HEK293T (cell line): ENCODE measurements around the gene SH3BP2.

Experiments
- CTCF ChIA-PET: fragments of 350-600 bp; formaldehyde crosslinking; extraction: SDS; loops from one replicate; lab custom pipeline; 2021; ENCODE audit warnings: antibody characterized with exemption, inconsistent platforms; lab: Yijun Ruan, JAX
- POLR2A ChIA-PET: fragments of 350-600 bp; formaldehyde crosslinking; extraction: SDS; loops from one replicate; lab custom pipeline; 2020; ENCODE audit warnings: antibody characterized with exemption, inconsistent platforms; lab: Yijun Ruan, JAX
- DNase-seq: peaks from one replicate; pipeline ENCODE4 v3.0.0; 2012; ENCODE audit warnings: mixed read lengths; ENCODE audit errors: extremely low spot score
- ARNT ChIP-seq: fragments of 450-650 bp; IDR thresholded peaks from 2 replicates; pipeline ENCODE4 v1.6.1; 2017; ENCODE audit warnings: mild to moderate bottlenecking
- BHLHE40 ChIP-seq: fragments of 450-650 bp; IDR thresholded peaks from 2 replicates; pipeline ENCODE4 v1.6.1; 2016; ENCODE audit warnings: mild to moderate bottlenecking, moderate library complexity, borderline replicate concordance
- CTBP1 ChIP-seq: fragments of 450-650 bp; IDR thresholded peaks from 2 replicates; pipeline ENCODE4 v1.6.1; 2016; ENCODE audit warnings: borderline replicate concordance
- ELF4 ChIP-seq: fragments of 450-650 bp; IDR thresholded peaks from 2 replicates; pipeline ENCODE4 v1.6.1; 2017; ENCODE audit warnings: antibody characterized with exemption
- FOXA1 ChIP-seq: fragments of 450-650 bp; IDR thresholded peaks from 2 replicates; pipeline ENCODE4 v1.6.1; 2016; ENCODE audit warnings: mild to moderate bottlenecking
- FOXK2 ChIP-seq: fragments of 450-650 bp; IDR thresholded peaks from 2 replicates; pipeline ENCODE4 v1.6.1; 2016; ENCODE audit warnings: mild to moderate bottlenecking
- FOXM1 ChIP-seq: fragments of 450-650 bp; IDR thresholded peaks from 2 replicates; pipeline ENCODE4 v1.6.1; 2017; ENCODE audit warnings: mild to moderate bottlenecking, borderline replicate concordance
- HDGF ChIP-seq: fragments of 450-650 bp; IDR thresholded peaks from 2 replicates; pipeline ENCODE4 v1.6.1; 2017; ENCODE audit warnings: antibody characterized with exemption, borderline replicate concordance
- L3MBTL2 ChIP-seq: fragments of 450-650 bp; conservative IDR thresholded peaks from 2 replicates; pipeline ENCODE4 v1.6.1; 2016; ENCODE audit warnings: mild to moderate bottlenecking
- LEF1 ChIP-seq: fragments of 450-650 bp; IDR thresholded peaks from 2 replicates; pipeline ENCODE4 v1.6.1; 2017; ENCODE audit warnings: mild to moderate bottlenecking, borderline replicate concordance
- NFRKB ChIP-seq: fragments of 450-650 bp; IDR thresholded peaks from 2 replicates; pipeline ENCODE4 v1.6.1; 2016; ENCODE audit warnings: mild to moderate bottlenecking, moderate library complexity
- SP1 ChIP-seq: fragments of 450-650 bp; IDR thresholded peaks from 2 replicates; pipeline ENCODE4 v1.6.1; 2017
- SUZ12 ChIP-seq: fragments of 450-650 bp; IDR thresholded peaks from 2 replicates; pipeline ENCODE4 v1.6.1; 2016; ENCODE audit warnings: mild to moderate bottlenecking
- TARDBP ChIP-seq: fragments of 450-650 bp; IDR thresholded peaks from 2 replicates; pipeline ENCODE4 v1.6.1; 2016
- ZNF384 ChIP-seq: fragments of 450-650 bp; IDR thresholded peaks from 2 replicates; pipeline ENCODE4 v1.6.1; 2016
- TF ChIP-seq, protein P1 (sequence below): fragments of 450-650 bp; IDR thresholded peaks from 2 replicates; pipeline ENCODE4 v1.6.1; 2016

The SH3BP2 gene

DNA sequence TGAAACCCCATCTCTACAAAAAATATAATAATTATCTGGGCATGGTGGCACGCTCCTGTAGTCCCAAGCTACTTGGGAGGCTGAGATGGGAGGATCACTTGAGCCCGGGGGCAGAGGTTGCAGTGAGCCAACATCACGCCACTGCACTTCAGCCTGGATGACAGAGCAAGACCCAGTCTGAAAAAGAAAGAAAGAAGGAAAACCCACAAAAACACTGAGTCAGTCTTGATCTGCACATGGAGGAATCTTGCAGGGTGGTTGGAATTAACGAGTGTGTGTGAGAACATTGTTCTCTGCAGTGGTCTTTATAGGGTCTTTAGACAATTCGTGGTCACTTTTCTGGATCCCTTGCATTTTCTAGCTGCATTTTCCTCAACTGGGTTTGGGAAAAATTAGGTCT is 74.0 kb downstream of the SH3BP2 start:
- CTCF ChIA-PET, result no interaction called here
- POLR2A ChIA-PET, result interaction anchor here (1.2 kb wide), 1 partner anchor 48 kb away, joined by 6 read pairs; no protein-coding TSS in a partner anchor
- TF ChIP-seq SP1, result no peak
- TF ChIP-seq SUZ12, result no peak
- TF ChIP-seq NFRKB, result no peak
- TF ChIP-seq LEF1, result no peak
- TF ChIP-seq HDGF, result no peak
- TF ChIP-seq FOXM1, result no peak
- TF ChIP-seq BHLHE40, result no peak
- TF ChIP-seq FOXA1, result no peak
- TF ChIP-seq, protein P1, sequence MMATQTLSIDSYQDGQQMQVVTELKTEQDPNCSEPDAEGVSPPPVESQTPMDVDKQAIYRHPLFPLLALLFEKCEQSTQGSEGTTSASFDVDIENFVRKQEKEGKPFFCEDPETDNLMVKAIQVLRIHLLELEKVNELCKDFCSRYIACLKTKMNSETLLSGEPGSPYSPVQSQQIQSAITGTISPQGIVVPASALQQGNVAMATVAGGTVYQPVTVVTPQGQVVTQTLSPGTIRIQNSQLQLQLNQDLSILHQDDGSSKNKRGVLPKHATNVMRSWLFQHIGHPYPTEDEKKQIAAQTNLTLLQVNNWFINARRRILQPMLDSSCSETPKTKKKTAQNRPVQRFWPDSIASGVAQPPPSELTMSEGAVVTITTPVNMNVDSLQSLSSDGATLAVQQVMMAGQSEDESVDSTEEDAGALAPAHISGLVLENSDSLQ, result no peak
- no peak for TF ChIP-seq FOXK2
- no peak for TF ChIP-seq TARDBP
- no peak for TF ChIP-seq L3MBTL2
- no peak for TF ChIP-seq CTBP1
- TF ChIP-seq ARNT, result no peak
- no peak for TF ChIP-seq ZNF384
- TF ChIP-seq ELF4, result no peak
- DNase-seq, result no peak

DNA sequence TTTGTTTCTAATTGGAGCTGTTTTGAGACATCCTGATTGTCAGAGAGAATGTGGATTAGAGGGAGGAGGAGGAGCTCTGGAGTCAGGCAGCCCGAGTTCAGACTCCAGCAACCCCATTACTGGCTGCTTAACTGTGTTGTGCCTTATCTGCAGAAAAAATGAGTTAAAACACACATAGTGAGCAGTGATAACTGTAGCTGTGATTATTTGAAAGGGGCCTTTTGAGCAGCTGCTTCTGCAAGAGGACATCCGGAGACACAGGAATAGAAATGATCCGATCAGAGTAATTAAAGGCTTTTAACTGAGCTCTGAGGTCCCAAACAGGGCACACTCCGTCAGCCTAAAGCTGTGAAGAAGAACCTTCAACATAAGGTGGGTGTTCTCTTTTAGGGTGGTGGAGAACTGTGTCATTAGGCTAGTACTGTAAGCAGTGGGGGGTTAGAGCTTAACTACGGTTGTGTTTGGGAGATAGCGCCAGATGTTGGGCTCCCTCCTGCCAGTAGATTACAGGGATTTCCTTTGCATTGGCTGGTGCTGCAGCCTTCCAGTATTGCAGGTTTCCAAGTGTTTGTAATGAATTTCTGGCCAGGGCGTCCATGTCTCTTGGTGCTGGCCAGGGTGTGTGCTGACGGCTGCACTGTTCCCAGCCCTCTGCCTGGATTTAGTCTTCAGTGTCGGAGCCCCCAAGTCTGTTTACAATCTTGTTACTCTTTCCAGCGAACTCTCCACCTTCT is 75.0 kb downstream of the SH3BP2 start:
- DNase-seq, result no peak

DNA sequence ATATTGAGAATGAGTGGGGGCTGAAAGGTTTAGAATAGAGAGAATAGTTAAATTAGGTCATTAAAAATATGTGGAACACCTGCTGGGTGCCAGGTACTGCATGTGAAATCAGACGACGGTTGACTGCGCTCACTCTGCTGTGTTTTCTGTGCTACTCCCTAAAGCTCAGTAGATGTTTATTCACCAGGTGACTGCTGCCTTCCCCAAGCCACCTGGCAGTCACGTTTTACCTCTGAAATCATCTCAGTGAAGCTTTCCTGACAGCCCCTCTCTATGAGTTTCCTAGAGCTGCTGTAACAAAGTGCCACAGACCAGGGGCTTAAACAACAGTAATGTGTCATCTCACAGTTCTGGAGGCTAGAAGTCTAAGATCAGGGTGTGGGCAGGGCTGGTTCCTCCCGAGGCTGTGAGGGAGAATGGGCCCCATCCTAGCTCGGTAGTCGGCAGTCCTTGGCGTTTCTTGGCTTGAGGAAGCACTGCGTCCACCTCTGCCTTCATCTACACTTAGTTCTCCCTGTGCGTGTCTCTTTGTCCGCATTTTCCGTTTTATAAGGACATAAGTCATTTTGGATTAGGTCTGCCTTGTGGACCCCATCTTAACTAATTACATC is 76.1 kb downstream of the SH3BP2 start:
- POLR2A ChIA-PET, result no interaction called here
- TF ChIP-seq NFRKB, result no peak
- no peak for TF ChIP-seq LEF1
- no peak for TF ChIP-seq L3MBTL2
- TF ChIP-seq SP1, result no peak
- no peak for TF ChIP-seq CTBP1
- no peak for TF ChIP-seq HDGF
- no peak for TF ChIP-seq BHLHE40
- no peak for TF ChIP-seq FOXA1
- CTCF ChIA-PET, result no interaction called here
- DNase-seq, result no peak

More for the DNA sequence above, 75.0 kb downstream of the SH3BP2 start:
- ChIA-PET CTCF (interaction anchor here (0.7 to 1.0 kb wide), 2 partner anchors 31 to 86 kb away, joined by 3 read pairs; no protein-coding TSS in a partner anchor), POLR2A (interaction anchor here (0.8 to 1.2 kb wide), 2 partner anchors 11 to 49 kb away, joined by 3 to 6 read pairs; no protein-coding TSS in a partner anchor)
- TF ChIP-seq L3MBTL2 (no peak), BHLHE40 (no peak), ELF4 (no peak), ZNF384 (no peak), HDGF (no peak), NFRKB (no peak), FOXK2 (no peak), FOXM1 (no peak), TARDBP (no peak), SUZ12 (no peak), ARNT (no peak)
- TF ChIP-seq, protein P1, result no peak

DNA sequence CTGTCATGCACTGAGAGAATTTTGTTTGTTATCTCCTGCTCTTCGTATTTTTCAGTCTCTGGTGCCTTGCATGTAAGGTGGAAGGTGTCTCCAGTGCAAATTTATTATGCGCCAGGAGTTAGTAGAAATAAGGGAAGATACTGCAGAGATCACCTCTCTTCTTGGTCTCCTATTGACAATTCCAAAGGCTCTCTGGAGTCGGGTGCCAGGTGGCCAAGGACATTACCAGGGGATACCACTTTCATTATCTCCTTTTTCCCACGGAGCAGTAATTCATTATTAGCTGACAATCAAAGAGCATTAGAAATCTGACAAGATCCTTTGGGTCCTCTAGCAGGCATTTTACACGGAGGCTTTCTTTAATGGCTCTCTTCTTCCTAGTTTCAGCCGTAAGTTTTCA is 76.8 kb downstream of the SH3BP2 start:
- TF ChIP-seq ELF4, result no peak
- TF ChIP-seq FOXA1, result no peak
- TF ChIP-seq FOXK2, result no peak
- TF ChIP-seq SUZ12, result no peak
- TF ChIP-seq, protein P1, result no peak
- no peak for TF ChIP-seq NFRKB
- TF ChIP-seq CTBP1, result no peak
- ChIA-PET CTCF (no interaction called here), POLR2A (no interaction called here)
- no peak for DNase-seq

DNA sequence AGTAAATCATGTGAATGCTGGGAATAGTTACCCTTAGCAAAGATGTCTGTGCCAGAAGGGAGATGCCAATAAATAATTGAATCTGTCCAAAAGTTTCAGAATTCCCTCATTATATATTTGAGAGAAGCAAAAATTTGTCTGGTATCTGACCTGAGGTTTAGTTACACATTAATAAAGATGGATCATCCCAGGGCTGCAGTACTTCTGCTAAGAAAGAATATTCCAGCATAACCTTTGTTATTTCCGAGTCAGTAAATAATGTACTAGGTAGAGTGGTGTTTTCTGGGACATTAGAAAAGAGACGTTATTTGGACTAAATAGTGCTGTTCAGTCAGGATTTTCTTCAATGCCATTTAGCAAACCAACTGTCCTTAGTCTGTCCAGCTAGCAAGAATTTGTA is 77.2 kb downstream of the SH3BP2 start:
- POLR2A ChIA-PET, result no interaction called here
- DNase-seq, result no peak
- TF ChIP-seq NFRKB (no peak), CTBP1 (no peak), FOXM1 (no peak), SUZ12 (no peak), ELF4 (no peak), SP1 (no peak), L3MBTL2 (no peak)
- CTCF ChIA-PET, result no interaction called here

DNA sequence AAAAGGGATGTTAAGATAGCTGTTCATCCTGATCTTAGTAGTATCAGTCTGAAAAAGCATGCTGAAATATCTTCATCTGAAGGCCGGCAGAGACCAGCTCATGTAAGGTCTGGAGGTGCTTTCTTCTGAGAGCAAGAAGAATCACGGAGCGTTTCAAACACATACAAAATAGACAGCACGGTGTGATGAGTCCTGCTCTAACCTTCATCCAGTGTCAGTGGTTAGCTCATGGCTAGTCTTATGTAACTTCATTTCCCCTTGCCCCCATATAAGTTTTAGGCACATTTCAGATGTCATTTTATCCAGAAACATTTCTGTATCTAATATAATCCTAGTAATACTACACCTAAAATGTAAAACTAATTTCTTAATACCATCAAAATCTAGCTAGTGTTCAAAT is 78.6 kb downstream of the SH3BP2 start:
- TF ChIP-seq ARNT, result no peak
- no peak for TF ChIP-seq NFRKB
- no peak for TF ChIP-seq SP1
- TF ChIP-seq ELF4, result no peak
- no peak for TF ChIP-seq ZNF384
- no peak for TF ChIP-seq LEF1
- TF ChIP-seq SUZ12, result no peak
- TF ChIP-seq L3MBTL2, result no peak
- TF ChIP-seq HDGF, result no peak
- TF ChIP-seq FOXK2, result no peak
- TF ChIP-seq, protein P1, result no peak
- no peak for TF ChIP-seq CTBP1
- TF ChIP-seq TARDBP, result no peak
- no peak for TF ChIP-seq FOXM1
- ChIA-PET CTCF (no interaction called here), POLR2A (no interaction called here)
- no peak for DNase-seq
